Large intestine (tissue), 3 donors: Measurements from ENCODE around the gene CXCL5. TPM values are rescaled to one million over a fixed set of nuclear protein-coding genes. Genes with fewer than 3 reads are reported as not detected.

ENCODE experiments used
- DNase-seq, 2 donors: peaks; one replicate each; pipeline versions ENCODE4 v3.0.0 to v3.0.0-alpha.2; 2013
- H3K27ac ChIP-seq: one replicate; pipeline ENCODE4 v1.5.1; 2013; ENCODE audit warnings: low read length
- H3K27me3 ChIP-seq: 2 replicates; pipeline ENCODE4 v1.6.1; 2013; ENCODE audit warnings: low read length; ENCODE audit not compliant: control insufficient read depth, insufficient read depth
- H3K36me3 ChIP-seq: 2 replicates; pipeline ENCODE4 v1.6.1; 2013; ENCODE audit warnings: low read length; ENCODE audit not compliant: control insufficient read depth, insufficient read depth
- H3K4me1 ChIP-seq: one replicate; pipeline ENCODE4 v1.6.1; 2013; ENCODE audit warnings: low read length; ENCODE audit not compliant: control insufficient read depth, insufficient read depth
- H3K4me3 ChIP-seq: one replicate; pipeline ENCODE4 v1.5.1; 2013; ENCODE audit warnings: low read length
- H3K9me3 ChIP-seq: one replicate; pipeline ENCODE4 v1.6.1; 2013; ENCODE audit warnings: mild to moderate bottlenecking, low read depth, low read length, moderate library complexity; ENCODE audit not compliant: control insufficient read depth
- WGBS: methylation state at CpG from one replicate; pipeline ENCODE4 v1.1.5; 2013; ENCODE audit warnings: low lambda C conversion rate; ENCODE audit not compliant: insufficient coverage; 5-methylcytosine and 5-hydroxymethylcytosine counted together
- polyA plus RNA-seq: library from polyadenylated mRNA; unstranded; fragments of 120-200 nt; gene quantifications from one replicate; pipeline ENCODE4 v1.2.1, GENCODE V29; 2013

CXCL5 gene
- polyA plus RNA-seq, 1 donor, result 0.30 TPM

- H3K9me3 ChIP-seq, result no peaks in the 10 kb centered on the region
Observed at GRCh38 chr4:74038086-74038424, 39.6 kb upstream of the CXCL5 start.

GRCh38 chr4:74037076-74037955 is 38.8 kb upstream of the CXCL5 start:
- Histone ChIP-seq H3K27me3 (no peaks in the 10 kb centered on the region), H3K9me3 (no peaks in the 10 kb centered on the region), H3K4me1 (peaks cover 3% of the 10 kb centered on the region), H3K36me3 (no peaks in the 10 kb centered on the region), H3K4me3 (peak overlapping the region; percentile 87), H3K27ac (no peak overlapping the region)
- WGBS, result no CpG with 5 or more reads among the region's 4 CpGs
- peak in 1 of 2 donors; percentile 11 for DNase-seq

More at GRCh38 chr4:74038086-74038424, 39.6 kb upstream of the CXCL5 start:
- no CpG with 5 or more reads among the region's 17 CpGs for WGBS
- Histone ChIP-seq H3K4me1 (peaks cover 3% of the 10 kb centered on the region), H3K36me3 (no peaks in the 10 kb centered on the region), H3K4me3 (peak overlapping the region; percentile 87), H3K27ac (peak overlapping the region; percentile 71), H3K27me3 (no peaks in the 10 kb centered on the region)
- peak in 1 of 2 donors; percentile 52 for DNase-seq

- Histone ChIP-seq H3K4me1 (peaks cover 3% of the 10 kb centered on the region), H3K27ac (no peak overlapping the region)
Observed at GRCh38 chr4:74033739-74034138, 35.3 kb upstream of the CXCL5 start.

GRCh38 chr4:74032064-74032463 is 33.6 kb upstream of the CXCL5 start:
- no peaks in the 10 kb centered on the region for H3K36me3 ChIP-seq
- H3K9me3 ChIP-seq, result peaks cover 6% of the 10 kb centered on the region
- H3K4me1 ChIP-seq, result peaks cover 1% of the 10 kb centered on the region
- H3K27ac ChIP-seq, result no peak overlapping the region
- DNase-seq, result no peak
- no peaks in the 10 kb centered on the region for H3K27me3 ChIP-seq
- no peak overlapping the region for H3K4me3 ChIP-seq

More at GRCh38 chr4:74033739-74034138, 35.3 kb upstream of the CXCL5 start:
- Histone ChIP-seq H3K27me3 (no peaks in the 10 kb centered on the region), H3K36me3 (no peaks in the 10 kb centered on the region), H3K4me3 (no peak overlapping the region), H3K9me3 (no peaks in the 10 kb centered on the region)
- DNase-seq, result no peak

- no peak for DNase-seq
- Histone ChIP-seq H3K27me3 (no peaks in the 10 kb centered on the region), H3K4me3 (no peak overlapping the region), H3K9me3 (peaks cover 6% of the 10 kb centered on the region), H3K4me1 (no peaks in the 10 kb centered on the region), H3K27ac (no peak overlapping the region), H3K36me3 (no peaks in the 10 kb centered on the region)
Observed at GRCh38 chr4:74031576-74031975, 33.1 kb upstream of the CXCL5 start.

- peak in 1 of 2 donors; percentile 45 for DNase-seq
- Histone ChIP-seq H3K4me3 (no peak overlapping the region), H3K27ac (no peak overlapping the region), H3K9me3 (peaks cover 6% of the 10 kb centered on the region), H3K4me1 (no peaks in the 10 kb centered on the region), H3K27me3 (no peaks in the 10 kb centered on the region), H3K36me3 (no peaks in the 10 kb centered on the region)
Observed at GRCh38 chr4:74030285-74030684, 31.8 kb upstream of the CXCL5 start.

- no peaks in the 10 kb centered on the region for H3K27me3 ChIP-seq
- DNase-seq, result no peak
- 0% methylated on average over 1 of the region's 1 CpG for WGBS
Observed at GRCh38 chr4:74028504-74028903, 30.0 kb upstream of the CXCL5 start.

GRCh38 chr4:74023709-74024108 is 25.2 kb upstream of the CXCL5 start:
- H3K36me3 ChIP-seq, result no peaks in the 10 kb centered on the region
- no peaks in the 10 kb centered on the region for H3K27me3 ChIP-seq
- H3K9me3 ChIP-seq, result peaks cover 6% of the 10 kb centered on the region
- peak; percentile 12 to 50 for DNase-seq
- H3K27ac ChIP-seq, result peak overlapping the region; percentile 19
- H3K4me3 ChIP-seq, result no peak overlapping the region
- H3K4me1 ChIP-seq, result no peaks in the 10 kb centered on the region
- 63% methylated on average over 1 of the region's 2 CpGs for WGBS

More at GRCh38 chr4:74028504-74028903, 30.0 kb upstream of the CXCL5 start:
- Histone ChIP-seq H3K36me3 (no peaks in the 10 kb centered on the region), H3K27ac (no peak overlapping the region), H3K9me3 (peaks cover 6% of the 10 kb centered on the region), H3K4me3 (no peak overlapping the region), H3K4me1 (no peaks in the 10 kb centered on the region)

GRCh38 chr4:74021601-74022000 is 23.1 kb upstream of the CXCL5 start:
- H3K27ac ChIP-seq, result no peak overlapping the region
- no peaks in the 10 kb centered on the region for H3K9me3 ChIP-seq

GRCh38 chr4:74018771-74019170 is 20.3 kb upstream of the CXCL5 start:
- no peak for DNase-seq

More at GRCh38 chr4:74021601-74022000, 23.1 kb upstream of the CXCL5 start:
- no peaks in the 10 kb centered on the region for H3K4me1 ChIP-seq
- H3K4me3 ChIP-seq, result no peak overlapping the region
- H3K27me3 ChIP-seq, result no peaks in the 10 kb centered on the region
- 57% methylated on average over 1 of the region's 2 CpGs for WGBS
- H3K36me3 ChIP-seq, result no peaks in the 10 kb centered on the region
- DNase-seq, result no peak

GRCh38 chr4:74018116-74018515 is 19.6 kb upstream of the CXCL5 start:
- H3K27ac ChIP-seq, result no peak overlapping the region
- H3K4me3 ChIP-seq, result no peak overlapping the region
- H3K4me1 ChIP-seq, result no peaks in the 10 kb centered on the region
- no peak for DNase-seq
- H3K27me3 ChIP-seq, result no peaks in the 10 kb centered on the region
- H3K9me3 ChIP-seq, result no peaks in the 10 kb centered on the region
- H3K36me3 ChIP-seq, result no peaks in the 10 kb centered on the region

More at GRCh38 chr4:74018771-74019170, 20.3 kb upstream of the CXCL5 start:
- H3K9me3 ChIP-seq, result no peaks in the 10 kb centered on the region
- no peaks in the 10 kb centered on the region for H3K4me1 ChIP-seq
- 83% methylated on average over 1 of the region's 3 CpGs for WGBS
- H3K27ac ChIP-seq, result no peak overlapping the region
- H3K4me3 ChIP-seq, result no peak overlapping the region
- H3K27me3 ChIP-seq, result no peaks in the 10 kb centered on the region
- no peaks in the 10 kb centered on the region for H3K36me3 ChIP-seq
